Activated CD8-positive, alpha-beta T cell treated with anti-CD3 and anti-CD28 coated beads for 36 hours (primary cell): ENCODE results near the gene PRAMEF14. TPM values are rescaled to one million over a fixed set of nuclear protein-coding genes. Genes with fewer than 3 reads are reported as not detected.
"Not testable (repeated sequence)": the region's sequence is repeated elsewhere in the genome, so short reads cannot be mapped to it uniquely, and the experiment has no call there.

Experiments used
- ATAC-seq: fragments of 200-7000 bp; cut with Tn5 transposase; one replicate; pipeline ENCODE4 v1.10.0; 2021; ENCODE audit warnings: mild to moderate bottlenecking, moderate library complexity
- CTCF ChIA-PET: fragments of 350-600 bp; sonication (Branson Sonifier 250); formaldehyde crosslinking; loops from one replicate; lab custom pipeline; 2021; ENCODE audit warnings: antibody characterized with exemption; lab: Charles Lee
- POLR2A ChIA-PET: fragments of 350-600 bp; sonication (Branson Sonifier 250); formaldehyde crosslinking; loops from one replicate; lab custom pipeline; 2021; ENCODE audit warnings: antibody characterized with exemption; lab: Charles Lee
- DNase-seq: peaks from one replicate; pipeline ENCODE4 v3.0.0-alpha.2; 2020
- H3K27ac Mint-ChIP-seq: one replicate; pipeline ENCODE4 v1.8.0; 2021; ENCODE audit warnings: mild to moderate bottlenecking, mixed read lengths
- H3K27me3 Mint-ChIP-seq: one replicate; pipeline ENCODE4 v1.8.0; 2021; ENCODE audit warnings: mixed read lengths
- H3K36me3 Mint-ChIP-seq: one replicate; pipeline ENCODE4 v1.8.0; 2021; ENCODE audit warnings: low read depth, mixed read lengths
- H3K4me1 Mint-ChIP-seq: one replicate; pipeline ENCODE4 v1.8.0; 2021; ENCODE audit warnings: low read depth, mixed read lengths
- H3K4me3 Mint-ChIP-seq: one replicate; pipeline ENCODE4 v1.8.0; 2021; ENCODE audit warnings: mild to moderate bottlenecking, moderate library complexity, mixed read lengths
- H3K9me3 Mint-ChIP-seq: one replicate; pipeline ENCODE4 v1.8.0; 2021; ENCODE audit warnings: mixed read lengths
- intact Hi-C: fragments of 100-400 bp; cut with micrococcal nuclease; formaldehyde crosslinking; loops from one replicate; pipeline ENCODE4 v1.10.0; 2022
- total RNA-seq, 2 experiments: library from RNA; stranded (reverse); gene quantifications; one replicate each; pipeline ENCODE4 v1.2.3, GENCODE V29; 2021

PRAMEF14 gene
- total RNA-seq = not detected

- H3K36me3 Mint-ChIP-seq, H3K4me1 Mint-ChIP-seq, intact Hi-C loops, H3K9me3 Mint-ChIP-seq, H3K27ac Mint-ChIP-seq, CTCF ChIA-PET, H3K27me3 Mint-ChIP-seq, H3K4me3 Mint-ChIP-seq, ATAC-seq, DNase-seq, POLR2A ChIA-PET: not testable (repeated sequence)
These were observed at the start of gene PRAMEF14 for GRCh38 chr1:13347034-13347433. TSS of gene PRAMEF14 (minus strand) at chr1:13347134. CDS start at chr1:13345314, 1,820 bp downstream.

- DNase-seq, H3K36me3 Mint-ChIP-seq, H3K27ac Mint-ChIP-seq, H3K4me3 Mint-ChIP-seq, ATAC-seq, H3K4me1 Mint-ChIP-seq, POLR2A ChIA-PET, H3K9me3 Mint-ChIP-seq, CTCF ChIA-PET, H3K27me3 Mint-ChIP-seq, intact Hi-C loops: not testable (repeated sequence)
These were observed 48.4 kb upstream of the PRAMEF14 start for GRCh38 chr1:13395311-13395710.

GRCh38 chr1:13394761-13395160, 47.8 kb upstream of the PRAMEF14 start:
- H3K9me3 Mint-ChIP-seq, POLR2A ChIA-PET, ATAC-seq, H3K27ac Mint-ChIP-seq, intact Hi-C loops, DNase-seq, H3K27me3 Mint-ChIP-seq, H3K4me3 Mint-ChIP-seq, CTCF ChIA-PET, H3K4me1 Mint-ChIP-seq, H3K36me3 Mint-ChIP-seq: not testable (repeated sequence)

GRCh38 chr1:13393004-13393403, 46.1 kb upstream of the PRAMEF14 start:
- POLR2A ChIA-PET, H3K4me3 Mint-ChIP-seq, CTCF ChIA-PET, H3K27ac Mint-ChIP-seq, DNase-seq, H3K27me3 Mint-ChIP-seq, ATAC-seq, H3K9me3 Mint-ChIP-seq, H3K4me1 Mint-ChIP-seq, H3K36me3 Mint-ChIP-seq, intact Hi-C loops: not testable (repeated sequence)

- CTCF ChIA-PET, H3K4me3 Mint-ChIP-seq, H3K4me1 Mint-ChIP-seq, DNase-seq, intact Hi-C loops, ATAC-seq, H3K36me3 Mint-ChIP-seq, H3K27ac Mint-ChIP-seq, H3K27me3 Mint-ChIP-seq, POLR2A ChIA-PET, H3K9me3 Mint-ChIP-seq: not testable (repeated sequence)
These were observed 42.4 kb upstream of the PRAMEF14 start, which contains the start of gene PRAMEF17 for GRCh38 chr1:13389332-13389731. TSS of gene PRAMEF17 (plus strand) at chr1:13389632. CDS start at chr1:13389658, 26 bp downstream.

- CTCF ChIA-PET, ATAC-seq: not testable (repeated sequence)
These were observed 33.4 kb upstream of the PRAMEF14 start for GRCh38 chr1:13380380-13380779.

GRCh38 chr1:13378983-13379382, 32.0 kb upstream of the PRAMEF14 start:
- H3K36me3 Mint-ChIP-seq, H3K4me1 Mint-ChIP-seq, DNase-seq, CTCF ChIA-PET, POLR2A ChIA-PET, ATAC-seq, H3K27me3 Mint-ChIP-seq, H3K4me3 Mint-ChIP-seq, H3K27ac Mint-ChIP-seq, intact Hi-C loops, H3K9me3 Mint-ChIP-seq: not testable (repeated sequence)

More at GRCh38 chr1:13380380-13380779, 33.4 kb upstream of the PRAMEF14 start:
- DNase-seq, POLR2A ChIA-PET, H3K4me3 Mint-ChIP-seq, H3K27me3 Mint-ChIP-seq, H3K4me1 Mint-ChIP-seq, intact Hi-C loops, H3K9me3 Mint-ChIP-seq, H3K36me3 Mint-ChIP-seq, H3K27ac Mint-ChIP-seq: not testable (repeated sequence)

GRCh38 chr1:13368544-13368943, 21.6 kb upstream of the PRAMEF14 start:
- H3K27me3 Mint-ChIP-seq, ATAC-seq, H3K4me3 Mint-ChIP-seq, intact Hi-C loops, H3K36me3 Mint-ChIP-seq, H3K27ac Mint-ChIP-seq, CTCF ChIA-PET, H3K4me1 Mint-ChIP-seq, H3K9me3 Mint-ChIP-seq, POLR2A ChIA-PET: not testable (repeated sequence)
- DNase-seq = peak; percentile 55

- POLR2A ChIA-PET, CTCF ChIA-PET: not testable (repeated sequence)
These were observed 19.6 kb upstream of the PRAMEF14 start for GRCh38 chr1:13366536-13366935.

GRCh38 chr1:13364928-13365327, 18.0 kb upstream of the PRAMEF14 start:
- H3K27ac Mint-ChIP-seq, H3K4me1 Mint-ChIP-seq, DNase-seq, H3K4me3 Mint-ChIP-seq, intact Hi-C loops, H3K9me3 Mint-ChIP-seq, H3K27me3 Mint-ChIP-seq, H3K36me3 Mint-ChIP-seq, POLR2A ChIA-PET, ATAC-seq, CTCF ChIA-PET: not testable (repeated sequence)

More at GRCh38 chr1:13366536-13366935, 19.6 kb upstream of the PRAMEF14 start:
- H3K27me3 Mint-ChIP-seq, intact Hi-C loops, ATAC-seq, H3K36me3 Mint-ChIP-seq, H3K27ac Mint-ChIP-seq, DNase-seq, H3K4me1 Mint-ChIP-seq, H3K4me3 Mint-ChIP-seq, H3K9me3 Mint-ChIP-seq: not testable (repeated sequence)

- H3K36me3 Mint-ChIP-seq, H3K9me3 Mint-ChIP-seq, CTCF ChIA-PET, H3K4me3 Mint-ChIP-seq, intact Hi-C loops, ATAC-seq, DNase-seq, H3K4me1 Mint-ChIP-seq, H3K27me3 Mint-ChIP-seq, POLR2A ChIA-PET, H3K27ac Mint-ChIP-seq: not testable (repeated sequence)
These were observed 15.4 kb upstream of the PRAMEF14 start for GRCh38 chr1:13362364-13362763.
